Osteoblast (primary cell): ENCODE measurements around the gene DRC7. TPM values are rescaled to one million over a fixed set of nuclear protein-coding genes. Genes with fewer than 3 reads are reported as not detected.

ENCODE experiments used
- DNase-seq: peaks from one replicate; pipeline ENCODE4 v3.0.0; 2011; ENCODE audit warnings: low spot score, mixed read lengths; ENCODE audit not compliant: insufficient read length; ENCODE audit errors: missing footprints
- H2AFZ ChIP-seq: 2 replicates; pipeline ENCODE4 v1.6.0; 2011; ENCODE audit warnings: mild to moderate bottlenecking, low read length
- H3K27ac ChIP-seq: 2 replicates; pipeline ENCODE4 v1.5.1; 2011; ENCODE audit warnings: mild to moderate bottlenecking, low read depth, low read length, moderate library complexity
- H3K27me3 ChIP-seq: 2 replicates; pipeline ENCODE4 v1.6.0; 2012; ENCODE audit warnings: mild to moderate bottlenecking, control low read depth, inconsistent platforms, low read length, moderate library complexity; ENCODE audit not compliant: insufficient read depth
- H3K36me3 ChIP-seq: 2 replicates; pipeline ENCODE4 v1.5.1; 2011; ENCODE audit warnings: mild to moderate bottlenecking, low read length, control low read depth, moderate library complexity; ENCODE audit not compliant: insufficient read depth
- H3K4me1 ChIP-seq: 2 replicates; pipeline ENCODE4 v1.5.1; 2011; ENCODE audit warnings: mild to moderate bottlenecking, low read length, control low read depth, moderate library complexity; ENCODE audit not compliant: insufficient read depth
- H3K4me2 ChIP-seq: 2 replicates; pipeline ENCODE4 v1.6.0; 2011; ENCODE audit warnings: mild to moderate bottlenecking, low read length; ENCODE audit not compliant: insufficient read depth
- H3K4me3 ChIP-seq: fragments of 200-600 bp; sonication (generic); 3 replicates; pipeline ENCODE4 v1.5.1; 2012; ENCODE audit warnings: mild to moderate bottlenecking, low read length, inconsistent platforms; ENCODE audit not compliant: insufficient read depth
- H3K79me2 ChIP-seq: 2 replicates; pipeline ENCODE4 v1.6.0; 2012; ENCODE audit warnings: mild to moderate bottlenecking, low read length, control low read depth, inconsistent platforms; ENCODE audit not compliant: insufficient read depth
- H3K9me3 ChIP-seq: 2 replicates; pipeline ENCODE4 v1.5.1; 2011; ENCODE audit warnings: low read depth, low read length, control low read depth
- H4K20me1 ChIP-seq: 2 replicates; pipeline ENCODE4 v1.6.0; 2012; ENCODE audit warnings: mild to moderate bottlenecking, low read length, control low read depth; ENCODE audit not compliant: insufficient read depth
- total RNA-seq: library from RNA; depleted of rRNA; stranded (reverse); fragments of >200 nt; gene quantifications from 2 replicates; pipeline ENCODE4 v1.2.3, GENCODE V29; 2012
- TF ChIP-seq, protein P1 (sequence below): IDR thresholded peaks from 2 replicates; pipeline ENCODE4 v1.5.1; 2011; ENCODE audit warnings: mild to moderate bottlenecking, low read depth, low read length, moderate library complexity; ENCODE audit errors: extremely low read depth

The DRC7 gene
- total RNA-seq, 1 donor = not detected

DNA sequence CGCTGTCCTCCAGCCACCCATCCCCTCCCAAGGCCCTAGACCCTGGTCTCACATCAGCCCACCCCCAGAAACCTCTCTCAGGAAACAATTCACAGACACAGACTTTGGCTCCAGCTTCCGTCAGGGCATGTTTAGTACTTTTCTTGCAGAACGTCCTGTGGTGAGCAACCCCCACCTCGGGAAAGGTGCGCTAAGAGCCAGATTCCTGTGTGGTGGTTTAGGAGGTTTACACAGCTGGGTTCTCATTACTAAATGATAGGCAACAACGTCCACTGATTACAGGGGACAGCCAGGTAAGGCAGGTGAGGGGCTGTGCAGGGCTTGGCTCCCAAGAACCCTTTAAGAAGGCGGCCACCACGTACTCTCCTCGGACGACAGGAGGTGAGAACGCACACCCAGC lies 78.4 kb downstream of the DRC7 start:
- H3K27ac ChIP-seq = no peak overlapping the region
- H3K9me3 ChIP-seq = no peaks in the 10 kb centered on the region
- TF ChIP-seq, protein P1, sequence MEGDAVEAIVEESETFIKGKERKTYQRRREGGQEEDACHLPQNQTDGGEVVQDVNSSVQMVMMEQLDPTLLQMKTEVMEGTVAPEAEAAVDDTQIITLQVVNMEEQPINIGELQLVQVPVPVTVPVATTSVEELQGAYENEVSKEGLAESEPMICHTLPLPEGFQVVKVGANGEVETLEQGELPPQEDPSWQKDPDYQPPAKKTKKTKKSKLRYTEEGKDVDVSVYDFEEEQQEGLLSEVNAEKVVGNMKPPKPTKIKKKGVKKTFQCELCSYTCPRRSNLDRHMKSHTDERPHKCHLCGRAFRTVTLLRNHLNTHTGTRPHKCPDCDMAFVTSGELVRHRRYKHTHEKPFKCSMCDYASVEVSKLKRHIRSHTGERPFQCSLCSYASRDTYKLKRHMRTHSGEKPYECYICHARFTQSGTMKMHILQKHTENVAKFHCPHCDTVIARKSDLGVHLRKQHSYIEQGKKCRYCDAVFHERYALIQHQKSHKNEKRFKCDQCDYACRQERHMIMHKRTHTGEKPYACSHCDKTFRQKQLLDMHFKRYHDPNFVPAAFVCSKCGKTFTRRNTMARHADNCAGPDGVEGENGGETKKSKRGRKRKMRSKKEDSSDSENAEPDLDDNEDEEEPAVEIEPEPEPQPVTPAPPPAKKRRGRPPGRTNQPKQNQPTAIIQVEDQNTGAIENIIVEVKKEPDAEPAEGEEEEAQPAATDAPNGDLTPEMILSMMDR = no peak
- H3K79me2 ChIP-seq = peaks cover 2% of the 10 kb centered on the region
- H3K4me1 ChIP-seq = peaks cover 9% of the 10 kb centered on the region
- H4K20me1 ChIP-seq = peaks cover 2% of the 10 kb centered on the region
- H2AFZ ChIP-seq = no peak overlapping the region
- no peak for DNase-seq
- H3K4me3 ChIP-seq = no peak overlapping the region
- no peaks in the 10 kb centered on the region for H3K27me3 ChIP-seq
- H3K36me3 ChIP-seq = peaks cover 41% of the 10 kb centered on the region
- no peak overlapping the region for H3K4me2 ChIP-seq

DNA sequence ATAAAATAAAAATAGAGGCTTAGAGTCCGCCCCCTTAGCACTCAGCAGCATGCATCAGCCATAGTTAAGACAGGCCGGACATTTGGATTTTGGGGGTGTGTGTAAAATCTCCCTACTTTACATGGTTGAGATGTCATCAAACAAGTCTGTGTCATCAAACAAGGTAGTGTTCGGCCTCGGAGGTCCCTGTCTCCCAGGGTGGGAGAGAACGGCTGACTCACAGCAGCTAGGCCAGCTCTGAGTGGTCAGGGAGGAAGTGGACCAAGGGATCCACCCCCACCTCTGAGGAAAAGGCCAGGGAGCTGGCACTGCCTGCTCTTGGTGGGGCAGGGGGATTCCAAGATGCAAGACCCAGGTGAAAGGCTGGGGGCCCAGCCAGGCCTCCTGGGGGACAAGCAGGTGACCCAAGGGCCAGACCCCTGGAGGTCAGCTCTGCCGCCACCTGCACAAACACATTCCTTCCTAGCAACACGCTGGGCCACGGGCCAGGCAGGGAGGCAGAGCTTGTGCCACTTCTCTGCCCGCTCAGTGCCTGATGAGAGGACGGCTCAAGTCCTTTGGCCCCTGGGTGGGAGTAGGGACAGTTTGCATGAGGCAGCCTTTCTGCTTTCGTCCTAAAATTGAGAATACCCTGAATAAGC lies 79.2 kb downstream of the DRC7 start:
- no peak for DNase-seq

DNA sequence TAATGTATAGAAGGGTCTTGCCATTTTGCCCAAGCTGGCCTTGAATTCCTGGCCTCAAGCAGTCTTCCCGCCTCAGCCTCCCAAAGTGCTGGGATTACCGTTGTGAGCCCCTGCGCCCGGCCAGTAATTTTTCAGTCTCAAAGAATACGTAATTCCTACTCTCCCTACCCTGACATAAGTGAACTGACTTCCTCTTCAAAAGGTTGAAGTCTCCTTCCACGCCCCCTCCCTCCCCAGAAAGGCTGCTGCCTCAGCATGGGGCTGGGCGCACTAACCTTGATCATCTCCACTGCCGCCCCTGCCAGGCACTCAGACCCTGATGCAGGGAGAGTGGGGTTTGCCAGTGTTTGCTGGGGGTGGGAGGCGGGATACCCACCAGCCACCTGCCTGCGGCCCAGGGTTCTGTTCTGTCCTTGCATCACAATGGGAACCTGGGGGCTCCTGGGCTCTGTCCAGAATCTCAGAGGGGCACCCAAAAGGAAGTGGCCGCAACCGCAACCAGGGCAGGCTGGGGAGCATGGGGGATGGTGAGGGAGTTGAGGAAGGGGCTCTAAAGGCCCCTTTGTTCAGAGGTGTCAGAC lies 80.2 kb downstream of the DRC7 start:
- peaks cover 2% of the 10 kb centered on the region for H3K79me2 ChIP-seq
- H3K9me3 ChIP-seq = no peaks in the 10 kb centered on the region
- no peak overlapping the region for H2AFZ ChIP-seq
- no peak overlapping the region for H3K4me3 ChIP-seq
- peaks cover 2% of the 10 kb centered on the region for H4K20me1 ChIP-seq
- DNase-seq = no peak
- H3K4me1 ChIP-seq = peaks cover 9% of the 10 kb centered on the region
- peaks cover 32% of the 10 kb centered on the region for H3K36me3 ChIP-seq
- TF ChIP-seq, protein P1 = no peak
- H3K27ac ChIP-seq = no peak overlapping the region
- H3K27me3 ChIP-seq = no peaks in the 10 kb centered on the region
- H3K4me2 ChIP-seq = no peak overlapping the region

More for the DNA sequence above, 79.2 kb downstream of the DRC7 start:
- H3K27me3 ChIP-seq = no peaks in the 10 kb centered on the region
- H3K36me3 ChIP-seq = peaks cover 35% of the 10 kb centered on the region
- no peak overlapping the region for H3K27ac ChIP-seq
- TF ChIP-seq, protein P1 = no peak
- H3K9me3 ChIP-seq = no peaks in the 10 kb centered on the region
- no peak overlapping the region for H3K4me3 ChIP-seq
- peaks cover 9% of the 10 kb centered on the region for H3K4me1 ChIP-seq
- H2AFZ ChIP-seq = no peak overlapping the region
- peaks cover 2% of the 10 kb centered on the region for H3K79me2 ChIP-seq
- H4K20me1 ChIP-seq = peaks cover 2% of the 10 kb centered on the region
- H3K4me2 ChIP-seq = no peak overlapping the region

DNA sequence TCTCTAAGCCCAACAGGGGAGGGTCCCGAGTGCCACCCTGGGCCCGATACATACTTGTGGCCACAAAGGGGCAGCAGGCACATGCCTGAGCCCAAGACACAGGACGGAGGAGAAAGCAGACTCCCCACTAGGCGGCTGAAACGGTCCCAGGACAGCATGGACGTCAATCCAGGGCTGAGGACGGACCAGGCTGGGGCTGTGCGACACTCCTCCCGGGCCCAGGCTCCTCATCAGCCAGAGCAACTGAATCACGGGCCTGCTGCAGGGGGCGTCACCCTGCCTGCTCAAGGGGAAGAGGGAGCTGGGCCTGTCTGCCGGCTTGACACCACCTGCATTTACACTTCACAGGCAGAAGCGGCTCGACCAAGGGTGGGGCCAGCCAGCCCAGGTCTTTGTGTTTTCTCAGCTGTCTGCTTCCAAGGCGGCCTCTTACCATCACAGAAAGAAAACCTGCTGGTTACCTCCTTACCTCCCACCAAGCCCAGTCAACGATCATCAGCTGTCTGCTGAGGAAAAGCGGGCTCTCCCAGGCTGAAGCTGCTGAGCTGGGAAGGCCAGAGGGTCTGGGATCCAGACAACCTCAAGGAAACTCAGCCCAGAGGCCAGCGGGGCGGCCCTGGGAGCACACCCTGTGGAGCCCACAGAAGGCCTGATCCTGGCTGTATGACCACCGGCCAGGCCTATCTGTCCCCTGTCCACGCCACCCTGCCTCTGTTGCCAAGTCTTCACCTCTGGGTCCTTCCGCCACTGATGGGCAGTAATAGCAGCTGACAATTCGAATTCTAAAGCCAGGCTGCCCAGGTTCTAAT lies 81.3 kb downstream of the DRC7 start:
- H3K27ac ChIP-seq = no peak overlapping the region
- H3K4me3 ChIP-seq = no peak overlapping the region
- TF ChIP-seq, protein P1 = peak; percentile 12
- H3K4me1 ChIP-seq = peaks cover 9% of the 10 kb centered on the region
- DNase-seq = no peak
- peaks cover 23% of the 10 kb centered on the region for H3K36me3 ChIP-seq
- H3K9me3 ChIP-seq = no peaks in the 10 kb centered on the region
- no peak overlapping the region for H2AFZ ChIP-seq
- H3K4me2 ChIP-seq = no peak overlapping the region
- H3K27me3 ChIP-seq = no peaks in the 10 kb centered on the region
- peaks cover 4% of the 10 kb centered on the region for H3K79me2 ChIP-seq
- H4K20me1 ChIP-seq = peaks cover 2% of the 10 kb centered on the region
